Cardiac muscle cell (in vitro differentiated cells and primary cell): ENCODE measurements around the gene SH3BP5. TPM values are rescaled to one million over a fixed set of nuclear protein-coding genes. Genes with fewer than 3 reads are reported as not detected.

Source experiments
- DNase-seq, 2 donors: peaks; one replicate each; pipeline versions ENCODE4 v3.0.0 to v3.0.0-alpha.2; 2010 to 2017; ENCODE audit warnings: low read depth in 1 of 2, low spot score in 1 of 2
- H3K27ac ChIP-seq: fragments of 200-600 bp; sonication (generic); 2 replicates; pipeline ENCODE4 v1.5.1; 2016
- H3K27me3 ChIP-seq: fragments of 200-600 bp; sonication (generic); 2 replicates; pipeline ENCODE4 v1.6.0; 2016; ENCODE audit warnings: control low read depth
- H3K36me3 ChIP-seq: fragments of 200-600 bp; sonication (generic); 2 replicates; pipeline ENCODE4 v1.5.1; 2016; ENCODE audit warnings: control low read depth
- H3K4me1 ChIP-seq: fragments of 200-600 bp; sonication (generic); 2 replicates; pipeline ENCODE4 v1.8.1; 2017; ENCODE audit warnings: low read depth, mild to moderate bottlenecking, mixed run types
- H3K4me3 ChIP-seq: fragments of 200-600 bp; sonication (generic); 2 replicates; pipeline ENCODE4 v1.5.1; 2016; ENCODE audit warnings: mild to moderate bottlenecking
- H3K9me3 ChIP-seq: fragments of 200-600 bp; sonication (generic); 2 replicates; pipeline ENCODE4 v1.5.1; 2017; ENCODE audit warnings: low read depth, mild to moderate bottlenecking, control low read depth
- polyA plus RNA-seq: library from polyadenylated mRNA; unstranded; fragments of >200 nt; fragmentation: Nextera tagmentation; extraction: Ambion mirVana; gene quantifications from 2 replicates; pipeline ENCODE4 v1.2.1, GENCODE V29; 2016
- total RNA-seq: library from RNA; depleted of rRNA; stranded (reverse); fragments of >200 nt; gene quantifications from 2 replicates; pipeline ENCODE4 v1.2.3, GENCODE V29; 2016
- TF ChIP-seq, protein P1 (sequence below): IDR thresholded peaks from 2 replicates; pipeline ENCODE4 v1.5.1; 2012; ENCODE audit warnings: low read depth, mild to moderate bottlenecking, low read length

The SH3BP5 gene
- 17.2 and 18.5 TPM in 2 replicates for total RNA-seq
- 10.6 and 11.1 TPM in 2 replicates for polyA plus RNA-seq

GRCh38 chr3:15332405-15333098 lies at the start of gene SH3BP5:
SH3BP5 (minus strand) TSS chr3:15332586; CDS start chr3:15332408, 178 bp downstream.
- Histone ChIP-seq H3K27ac (no peak within 1 kb of the TSS), H3K4me1 (peaks cover 16% of the 10 kb centered on the region), H3K36me3 (no peaks in the 10 kb centered on the region), H3K9me3 (no peaks in the 10 kb centered on the region), H3K27me3 (no peaks in the 10 kb centered on the region), H3K4me3 (peak within 1 kb of the TSS; percentile 80)
- peak; percentile 74 to 86 for DNase-seq
- TF ChIP-seq, protein P1, sequence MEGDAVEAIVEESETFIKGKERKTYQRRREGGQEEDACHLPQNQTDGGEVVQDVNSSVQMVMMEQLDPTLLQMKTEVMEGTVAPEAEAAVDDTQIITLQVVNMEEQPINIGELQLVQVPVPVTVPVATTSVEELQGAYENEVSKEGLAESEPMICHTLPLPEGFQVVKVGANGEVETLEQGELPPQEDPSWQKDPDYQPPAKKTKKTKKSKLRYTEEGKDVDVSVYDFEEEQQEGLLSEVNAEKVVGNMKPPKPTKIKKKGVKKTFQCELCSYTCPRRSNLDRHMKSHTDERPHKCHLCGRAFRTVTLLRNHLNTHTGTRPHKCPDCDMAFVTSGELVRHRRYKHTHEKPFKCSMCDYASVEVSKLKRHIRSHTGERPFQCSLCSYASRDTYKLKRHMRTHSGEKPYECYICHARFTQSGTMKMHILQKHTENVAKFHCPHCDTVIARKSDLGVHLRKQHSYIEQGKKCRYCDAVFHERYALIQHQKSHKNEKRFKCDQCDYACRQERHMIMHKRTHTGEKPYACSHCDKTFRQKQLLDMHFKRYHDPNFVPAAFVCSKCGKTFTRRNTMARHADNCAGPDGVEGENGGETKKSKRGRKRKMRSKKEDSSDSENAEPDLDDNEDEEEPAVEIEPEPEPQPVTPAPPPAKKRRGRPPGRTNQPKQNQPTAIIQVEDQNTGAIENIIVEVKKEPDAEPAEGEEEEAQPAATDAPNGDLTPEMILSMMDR = peak; percentile 65

GRCh38 chr3:15380980-15381890 lies 48.8 kb upstream of the SH3BP5 start:
- Histone ChIP-seq H3K36me3 (no peaks in the 10 kb centered on the region), H3K4me1 (no peaks in the 10 kb centered on the region), H3K27ac (no peak overlapping the region), H3K9me3 (no peaks in the 10 kb centered on the region), H3K27me3 (no peaks in the 10 kb centered on the region), H3K4me3 (no peak overlapping the region)
- TF ChIP-seq, protein P1 = no peak
- DNase-seq = no peak

DNA sequence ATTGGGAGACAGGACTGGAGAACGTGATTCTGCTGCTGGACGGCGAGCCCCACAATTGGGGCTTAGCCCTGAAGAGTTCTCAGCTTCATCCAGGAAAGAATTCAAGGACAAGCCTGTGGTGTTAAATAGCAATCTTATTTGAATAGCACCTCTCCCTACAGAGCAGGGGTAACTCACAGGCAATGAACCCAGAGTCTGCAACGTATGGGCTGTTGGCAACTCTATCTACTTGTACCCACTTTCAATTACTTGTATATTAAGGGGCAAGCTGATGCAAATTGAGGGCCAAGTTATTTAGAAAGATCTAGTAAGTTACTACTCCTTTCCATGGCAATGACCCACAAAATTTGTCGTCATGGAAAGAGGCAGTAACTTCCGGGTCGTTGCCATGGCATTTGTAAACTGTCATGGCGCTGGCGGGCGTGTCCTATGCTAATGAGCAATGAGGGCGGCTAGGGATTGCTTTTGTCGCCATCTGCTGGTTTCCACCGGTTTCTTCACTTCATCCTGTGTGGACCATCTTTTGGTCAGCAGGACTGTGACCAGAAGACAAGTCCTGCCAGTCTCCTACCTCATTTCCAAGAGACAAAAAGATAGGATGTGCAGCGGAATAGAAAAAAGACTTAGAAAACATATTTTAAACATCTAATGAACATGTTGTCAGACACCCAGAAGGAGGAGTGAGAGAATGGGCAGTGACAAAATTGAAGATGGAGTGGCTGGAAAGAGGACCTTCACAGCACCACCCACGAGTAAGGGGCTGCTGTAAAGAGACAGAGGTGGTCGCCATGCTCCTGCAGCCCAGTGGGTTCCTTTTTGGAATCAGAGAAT lies 45.8 kb upstream of the SH3BP5 start:
- Histone ChIP-seq H3K36me3 (no peaks in the 10 kb centered on the region), H3K27me3 (no peaks in the 10 kb centered on the region), H3K27ac (peak overlapping the region; percentile 49), H3K4me3 (no peak overlapping the region), H3K4me1 (no peaks in the 10 kb centered on the region), H3K9me3 (no peaks in the 10 kb centered on the region)
- TF ChIP-seq, protein P1 = peak; percentile 85
- DNase-seq = peak; percentile 95 to 98

- no peak for DNase-seq
- TF ChIP-seq, protein P1 = no peak
- Histone ChIP-seq H3K9me3 (no peaks in the 10 kb centered on the region), H3K36me3 (no peaks in the 10 kb centered on the region), H3K4me1 (no peaks in the 10 kb centered on the region), H3K27me3 (no peaks in the 10 kb centered on the region), H3K27ac (no peak overlapping the region), H3K4me3 (no peak overlapping the region)
These were observed 43.1 kb upstream of the SH3BP5 start for GRCh38 chr3:15375461-15376000.

- DNase-seq = no peak
These were observed 40.5 kb upstream of the SH3BP5 start for GRCh38 chr3:15372918-15373317.

More at GRCh38 chr3:15372918-15373317, 40.5 kb upstream of the SH3BP5 start:
- Histone ChIP-seq H3K27ac (no peak overlapping the region), H3K36me3 (no peaks in the 10 kb centered on the region), H3K4me1 (no peaks in the 10 kb centered on the region), H3K4me3 (no peak overlapping the region), H3K27me3 (no peaks in the 10 kb centered on the region), H3K9me3 (no peaks in the 10 kb centered on the region)
- TF ChIP-seq, protein P1 = no peak
